GM18861 (cell line): ENCODE data around the gene AATK.

ENCODE experiments used
- ATAC-seq: cut with Tn5 transposase; IDR thresholded peaks from one replicate; pipeline ENCODE4 v1.9.1; 2021; ENCODE audit not compliant: unreplicated experiment

Gene AATK

DNA sequence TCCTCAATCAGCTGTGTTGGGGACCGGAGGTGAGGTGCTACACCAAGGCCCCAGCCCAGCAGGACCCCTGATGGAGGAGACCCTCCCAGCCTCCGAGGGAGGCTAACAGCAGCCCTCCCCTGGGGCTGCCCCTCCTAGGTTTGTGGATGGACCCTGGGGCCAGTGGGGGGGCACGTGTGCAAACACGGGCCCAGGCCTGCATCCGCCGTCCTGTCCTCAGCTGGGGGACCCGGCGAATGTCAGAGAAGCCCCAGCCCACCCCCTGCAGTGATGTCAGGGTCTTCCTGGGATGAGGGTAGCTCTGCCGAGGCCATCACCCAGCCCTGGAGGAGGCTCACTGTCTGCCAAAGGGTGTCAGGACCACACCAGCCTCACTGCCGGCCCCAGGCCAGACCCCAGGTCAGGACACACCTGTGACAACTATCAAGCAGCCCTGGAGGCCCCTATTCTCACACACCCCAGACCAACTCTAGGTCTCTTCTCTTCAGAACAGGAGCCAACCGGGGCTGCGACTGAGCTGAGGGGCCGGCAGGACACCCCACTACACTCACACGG is 30.0 kb upstream of the AATK start:
- no peak for ATAC-seq

DNA sequence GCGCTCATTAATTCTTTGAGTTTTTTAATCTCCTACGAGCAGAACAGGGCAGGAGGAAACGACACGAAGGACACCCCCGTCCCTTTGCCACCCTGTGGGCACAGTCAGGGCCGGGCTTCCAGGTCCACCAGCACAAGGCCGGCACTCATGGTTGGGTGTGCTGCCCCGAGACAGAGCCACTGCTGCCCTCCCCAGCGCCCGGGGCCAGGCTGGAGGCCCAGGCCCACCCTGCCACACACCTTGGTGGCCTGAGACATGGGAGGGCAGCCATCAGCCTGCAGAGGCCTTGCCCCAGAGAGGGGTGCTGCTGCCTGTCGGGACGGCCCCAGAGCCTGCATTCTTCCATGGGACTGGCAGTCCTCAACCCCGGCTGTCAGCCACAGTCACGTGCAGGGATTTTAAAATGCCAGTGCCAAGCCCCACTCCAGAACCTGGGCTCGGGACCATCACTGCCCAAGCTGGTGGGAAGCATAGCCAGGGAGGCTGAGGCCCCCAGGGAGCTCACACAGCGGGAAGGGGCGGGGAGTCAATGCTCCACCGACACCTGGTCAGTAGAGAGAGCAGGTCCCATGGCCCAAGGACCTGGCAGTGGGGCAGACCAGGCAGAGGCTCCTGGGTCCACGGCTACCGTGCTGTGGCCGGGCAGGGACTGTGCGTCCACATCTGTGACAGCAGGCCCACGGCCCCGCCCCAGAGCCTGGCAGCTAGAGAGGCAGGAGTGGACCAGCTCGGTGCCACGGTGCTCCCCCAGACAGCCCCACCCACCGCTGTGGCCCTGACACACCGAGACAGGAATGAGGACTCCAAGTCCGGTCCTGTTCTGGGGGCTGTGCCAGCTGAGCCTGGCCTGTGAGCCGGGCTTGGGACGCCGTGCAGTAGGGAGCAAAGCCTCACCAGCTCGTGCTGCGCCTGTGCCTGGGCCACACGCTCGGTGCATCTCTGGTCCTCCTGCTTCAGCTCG is 29.2 kb upstream of the AATK start:
- ATAC-seq, result no peak

- no peak for ATAC-seq
These were observed 28.3 kb upstream of the AATK start for GRCh38 chr17:81194225-81194760.

GRCh38 chr17:81193470-81194224 is 27.6 kb upstream of the AATK start:
- ATAC-seq, result no peak

GRCh38 chr17:81193051-81193410 is 27.0 kb upstream of the AATK start:
- no peak for ATAC-seq

- no peak for ATAC-seq
These were observed 26.5 kb upstream of the AATK start for GRCh38 chr17:81192386-81193050.

DNA sequence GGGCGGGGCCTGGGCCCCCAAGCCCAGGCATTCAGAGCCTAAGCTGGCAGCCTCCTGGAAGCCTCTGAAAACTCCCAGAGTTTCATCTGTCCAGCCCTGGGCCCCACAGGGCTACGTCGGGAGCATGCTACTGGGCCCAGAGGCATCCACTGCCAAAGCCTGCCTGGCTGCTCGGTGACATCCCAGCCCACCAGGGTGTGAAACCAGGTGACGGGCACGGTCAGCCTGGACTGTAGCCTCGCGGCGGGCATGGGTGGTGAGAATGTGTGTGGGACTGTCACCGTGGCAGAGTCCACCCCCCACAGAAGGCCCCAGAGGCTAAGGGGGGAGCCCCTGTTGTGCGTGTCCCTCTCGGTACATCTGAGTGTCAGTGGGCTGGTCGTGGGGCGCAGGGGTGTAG is 25.6 kb upstream of the AATK start:
- ATAC-seq, result no peak

DNA sequence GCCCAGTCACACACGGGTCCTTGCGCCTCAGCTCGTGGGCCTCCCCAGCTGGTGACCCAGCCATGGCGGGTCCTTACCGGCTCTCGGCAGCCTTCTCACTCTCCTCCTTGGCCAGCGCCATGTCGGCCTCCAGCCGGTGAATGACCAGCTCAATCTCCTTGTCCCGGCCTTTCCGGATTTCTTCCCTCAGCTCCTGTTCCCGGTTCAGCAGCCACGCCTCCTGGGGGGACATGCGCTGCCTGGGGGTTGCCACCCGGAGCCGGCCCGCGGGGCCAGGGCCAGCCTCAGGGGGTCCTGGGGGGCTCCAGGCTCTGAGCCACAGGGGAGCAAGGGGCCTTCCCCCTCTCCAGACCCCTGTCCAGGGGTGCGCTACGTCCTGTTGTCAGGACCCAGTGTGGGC is 25.1 kb upstream of the AATK start:
- ATAC-seq, result no peak

DNA sequence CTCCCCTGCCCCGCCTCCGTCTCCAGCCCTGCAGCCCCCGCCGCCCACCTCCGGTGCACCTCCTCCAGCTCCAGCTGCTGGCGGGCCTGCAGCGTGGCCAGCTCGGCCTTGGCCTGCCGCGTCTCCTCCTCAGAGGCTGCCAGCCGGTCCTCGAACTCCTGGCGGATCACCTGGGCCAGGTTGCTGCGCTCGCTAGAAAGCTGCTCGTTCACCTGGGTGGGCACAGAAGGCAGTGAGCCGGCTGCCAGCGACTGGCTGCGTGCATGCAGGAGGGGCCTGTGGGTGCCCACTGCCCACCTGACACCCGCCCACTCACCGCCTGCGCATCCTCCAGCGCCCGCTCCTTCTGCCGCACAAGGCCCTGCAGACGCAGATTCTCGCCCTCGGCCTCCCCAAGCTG is 24.6 kb upstream of the AATK start:
- no peak for ATAC-seq

- no peak for ATAC-seq
These were observed 23.9 kb upstream of the AATK start for GRCh38 chr17:81189670-81190530.

DNA sequence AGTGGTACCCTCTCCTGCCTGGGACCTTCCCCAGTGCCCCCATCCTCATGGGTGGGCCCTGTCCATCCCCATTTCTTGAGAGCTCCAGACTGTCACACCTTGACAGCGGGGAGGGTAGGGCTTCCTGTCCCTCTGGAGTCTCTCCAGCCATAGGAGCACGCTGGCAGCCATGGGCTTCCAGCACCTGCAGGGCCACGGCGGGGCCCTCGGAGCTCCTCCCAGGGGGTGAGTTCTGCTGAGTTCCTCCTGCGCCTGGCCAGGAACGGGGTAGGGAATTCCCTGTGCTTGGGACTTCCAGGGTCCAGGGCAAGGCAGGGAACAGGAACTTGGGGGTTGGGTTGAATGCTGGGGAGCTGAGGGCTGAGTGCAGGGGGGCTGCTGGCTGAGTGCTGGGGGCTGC is 23.0 kb upstream of the AATK start:
- no peak for ATAC-seq

GRCh38 chr17:81188491-81188840 is 22.4 kb upstream of the AATK start:
- no peak for ATAC-seq

- no peak for ATAC-seq
These were observed 21.8 kb upstream of the AATK start for GRCh38 chr17:81187586-81188490.

GRCh38 chr17:81187120-81187519 is 21.1 kb upstream of the AATK start:
- ATAC-seq, result no peak

DNA sequence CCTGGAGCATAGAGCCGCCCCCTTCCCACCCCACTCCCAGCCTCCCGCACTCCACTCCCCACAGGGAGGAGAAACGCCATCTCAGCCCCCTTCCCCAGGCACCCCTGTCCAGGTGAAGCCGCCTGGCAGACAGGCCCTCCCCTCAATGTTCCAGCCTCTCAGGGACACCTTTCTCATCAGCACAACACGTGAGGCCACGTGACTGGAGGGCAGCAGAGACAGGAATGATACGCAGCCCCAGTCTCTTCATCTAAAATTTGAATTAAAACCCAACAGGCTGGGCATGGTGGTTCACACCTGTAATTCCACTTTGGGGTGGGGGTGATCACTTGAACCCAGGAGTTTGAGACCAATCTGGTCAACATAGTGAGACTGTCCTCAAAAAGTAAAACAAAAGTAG is 20.2 kb upstream of the AATK start:
- no peak for ATAC-seq

- ATAC-seq, result no peak
These were observed 18.5 kb upstream of the AATK start for GRCh38 chr17:81184555-81184954.

GRCh38 chr17:81183807-81184206 is 17.8 kb upstream of the AATK start:
- no peak for ATAC-seq

- no peak for ATAC-seq
These were observed 17.3 kb upstream of the AATK start for GRCh38 chr17:81183316-81183715.

GRCh38 chr17:81182596-81182995 is 16.6 kb upstream of the AATK start:
- no peak for ATAC-seq
